GM18520 (cell line): ENCODE results near the gene ST3GAL3.

Experiments
- ATAC-seq: cut with Tn5 transposase; IDR thresholded peaks from one replicate; pipeline ENCODE4 v1.9.1; 2021; ENCODE audit not compliant: unreplicated experiment

ST3GAL3 gene

GRCh38 chr1:43783671-43784205, 76.4 kb downstream of the ST3GAL3 start:
- no peak for ATAC-seq

- ATAC-seq: no peak
Measured at GRCh38 chr1:43786201-43786958, 79.0 kb downstream of the ST3GAL3 start.

GRCh38 chr1:43786960-43787359, 79.6 kb downstream of the ST3GAL3 start:
- ATAC-seq: no peak

GRCh38 chr1:43789604-43790550, 82.5 kb downstream of the ST3GAL3 start:
- ATAC-seq: no peak

- no peak for ATAC-seq
Measured at GRCh38 chr1:43791243-43791642, 83.9 kb downstream of the ST3GAL3 start.

GRCh38 chr1:43796111-43796581, 88.8 kb downstream of the ST3GAL3 start:
- no peak for ATAC-seq

- no peak for ATAC-seq
Measured at GRCh38 chr1:43797891-43798290, 90.6 kb downstream of the ST3GAL3 start.

GRCh38 chr1:43799656-43800635, 92.6 kb downstream of the ST3GAL3 start:
- ATAC-seq: no peak

GRCh38 chr1:43800771-43801170, 93.4 kb downstream of the ST3GAL3 start:
- ATAC-seq: no peak

- no peak for ATAC-seq
Measured at GRCh38 chr1:43801203-43801602, 93.9 kb downstream of the ST3GAL3 start.

GRCh38 chr1:43802356-43802980, 95.1 kb downstream of the ST3GAL3 start:
- ATAC-seq: no peak

GRCh38 chr1:43803105-43803504, 95.8 kb downstream of the ST3GAL3 start:
- ATAC-seq: no peak

- no peak for ATAC-seq
Measured at GRCh38 chr1:43803646-43804045, 96.3 kb downstream of the ST3GAL3 start.

GRCh38 chr1:43804569-43804968, 97.2 kb downstream of the ST3GAL3 start:
- no peak for ATAC-seq

GRCh38 chr1:43805340-43805739, 98.0 kb downstream of the ST3GAL3 start:
- ATAC-seq: no peak

- no peak for ATAC-seq
Measured at GRCh38 chr1:43806183-43806582, 98.8 kb downstream of the ST3GAL3 start.

GRCh38 chr1:43809097-43809673, 101.8 kb downstream of the ST3GAL3 start:
- ATAC-seq: no peak

- ATAC-seq: no peak
Measured at GRCh38 chr1:43812579-43812978, 105.2 kb downstream of the ST3GAL3 start.

- no peak for ATAC-seq
Measured at GRCh38 chr1:43814401-43814800, 107.1 kb downstream of the ST3GAL3 start.
